GM12865 (cell line): ENCODE results near the gene MAPK8IP1.

Experiments used
- DNase-seq: peaks from one replicate; pipeline ENCODE4 v3.0.0; 2010; ENCODE audit warnings: low read depth
- H3K4me3 ChIP-seq: 2 replicates; pipeline ENCODE4 v1.5.1; 2011; ENCODE audit warnings: mild to moderate bottlenecking, low read depth, low read length, control low read depth
- TF ChIP-seq, protein P1 (sequence below): IDR thresholded peaks from 2 replicates; pipeline ENCODE4 v1.5.1; 2011; ENCODE audit warnings: low read length, control low read depth, low read depth, inconsistent platforms; ENCODE audit not compliant: insufficient read depth; ENCODE audit errors: missing control alignments

The MAPK8IP1 gene

DNA sequence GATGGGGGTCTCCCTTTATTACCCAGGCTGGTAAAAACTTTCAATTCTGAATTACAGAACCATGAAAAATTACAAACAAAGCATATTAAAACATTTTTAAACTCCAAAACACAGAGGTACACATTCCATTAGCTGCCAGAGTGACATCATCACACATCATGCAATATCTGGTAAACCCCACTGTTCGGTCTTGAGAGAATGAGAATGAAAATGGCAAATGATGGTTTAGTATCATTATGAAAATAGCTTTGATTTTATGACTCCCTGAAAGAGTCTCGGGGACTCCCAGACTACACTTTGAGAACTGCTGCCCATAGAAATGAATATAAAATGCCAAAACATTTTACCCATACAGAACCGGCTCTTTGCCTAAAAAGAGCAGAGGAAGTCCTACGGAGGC lies 55.8 kb downstream of the MAPK8IP1 start:
- no peak overlapping the region for H3K4me3 ChIP-seq
- no peak for DNase-seq
- TF ChIP-seq, protein P1, sequence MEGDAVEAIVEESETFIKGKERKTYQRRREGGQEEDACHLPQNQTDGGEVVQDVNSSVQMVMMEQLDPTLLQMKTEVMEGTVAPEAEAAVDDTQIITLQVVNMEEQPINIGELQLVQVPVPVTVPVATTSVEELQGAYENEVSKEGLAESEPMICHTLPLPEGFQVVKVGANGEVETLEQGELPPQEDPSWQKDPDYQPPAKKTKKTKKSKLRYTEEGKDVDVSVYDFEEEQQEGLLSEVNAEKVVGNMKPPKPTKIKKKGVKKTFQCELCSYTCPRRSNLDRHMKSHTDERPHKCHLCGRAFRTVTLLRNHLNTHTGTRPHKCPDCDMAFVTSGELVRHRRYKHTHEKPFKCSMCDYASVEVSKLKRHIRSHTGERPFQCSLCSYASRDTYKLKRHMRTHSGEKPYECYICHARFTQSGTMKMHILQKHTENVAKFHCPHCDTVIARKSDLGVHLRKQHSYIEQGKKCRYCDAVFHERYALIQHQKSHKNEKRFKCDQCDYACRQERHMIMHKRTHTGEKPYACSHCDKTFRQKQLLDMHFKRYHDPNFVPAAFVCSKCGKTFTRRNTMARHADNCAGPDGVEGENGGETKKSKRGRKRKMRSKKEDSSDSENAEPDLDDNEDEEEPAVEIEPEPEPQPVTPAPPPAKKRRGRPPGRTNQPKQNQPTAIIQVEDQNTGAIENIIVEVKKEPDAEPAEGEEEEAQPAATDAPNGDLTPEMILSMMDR = no peak

GRCh38 chr11:45942381-45942780 lies 56.9 kb downstream of the MAPK8IP1 start:
- TF ChIP-seq, protein P1 = no peak
- H3K4me3 ChIP-seq = no peak overlapping the region
- no peak for DNase-seq

GRCh38 chr11:45945397-45945999 lies 60.0 kb downstream of the MAPK8IP1 start:
- no peak overlapping the region for H3K4me3 ChIP-seq
- TF ChIP-seq, protein P1 = no peak
- no peak for DNase-seq

- TF ChIP-seq, protein P1 = no peak
- H3K4me3 ChIP-seq = no peak overlapping the region
- no peak for DNase-seq
These were observed 62.4 kb downstream of the MAPK8IP1 start for GRCh38 chr11:45947885-45948284.

DNA sequence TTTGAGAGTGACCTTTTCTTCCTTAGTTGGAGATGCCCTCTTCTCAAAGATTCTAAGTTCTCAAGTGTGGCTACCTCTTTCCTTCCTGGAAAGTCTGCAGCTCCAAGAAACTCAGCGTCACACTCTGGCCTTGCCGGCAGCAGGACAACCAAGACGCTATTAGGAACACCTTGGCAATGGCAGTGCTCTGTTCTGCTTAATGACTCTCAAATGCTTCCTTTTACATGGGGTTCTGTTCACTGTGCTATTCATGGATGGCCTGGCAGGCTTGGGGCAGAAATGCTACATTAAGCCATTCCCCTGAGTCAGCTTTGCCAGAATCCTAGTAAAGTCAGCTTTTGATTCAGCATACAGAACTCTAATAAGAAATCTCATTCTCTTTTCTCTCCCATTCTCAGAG lies 62.9 kb downstream of the MAPK8IP1 start:
- H3K4me3 ChIP-seq = no peak overlapping the region
- no peak for DNase-seq
- TF ChIP-seq, protein P1 = no peak

GRCh38 chr11:45949992-45950407 lies 64.5 kb downstream of the MAPK8IP1 start:
- no peak overlapping the region for H3K4me3 ChIP-seq
- TF ChIP-seq, protein P1 = no peak
- DNase-seq = no peak
